Glutamatergic neuron (in vitro differentiated cells): ENCODE results near the gene RALGPS1. TPM values are rescaled to one million over a fixed set of nuclear protein-coding genes. Genes with fewer than 3 reads are reported as not detected.
A peak's percentile ranks its signal among the peaks of the same experiment; 100 is the strongest.

Experiments
- DNase-seq: peaks from one replicate; pipeline ENCODE4 v3.0.0; 2022
- H3K27ac Mint-ChIP-seq: one replicate; pipeline ENCODE4 v1.8.0; 2020; ENCODE audit warnings: mild to moderate bottlenecking, mixed read lengths, inconsistent platforms; ENCODE audit not compliant: unreplicated experiment
- H3K27me3 Mint-ChIP-seq: one replicate; pipeline ENCODE4 v1.8.0; 2020; ENCODE audit warnings: mild to moderate bottlenecking, moderate library complexity, mixed read lengths, inconsistent platforms; ENCODE audit not compliant: unreplicated experiment
- H3K36me3 Mint-ChIP-seq: one replicate; pipeline ENCODE4 v1.8.0; 2020; ENCODE audit warnings: mild to moderate bottlenecking, mixed read lengths, inconsistent platforms; ENCODE audit not compliant: unreplicated experiment
- H3K4me1 Mint-ChIP-seq: one replicate; pipeline ENCODE4 v1.8.0; 2020; ENCODE audit warnings: mild to moderate bottlenecking, low read depth, mixed read lengths, inconsistent platforms; ENCODE audit not compliant: unreplicated experiment
- H3K4me3 Mint-ChIP-seq: one replicate; pipeline ENCODE4 v1.8.0; 2020; ENCODE audit warnings: mild to moderate bottlenecking, mixed read lengths, inconsistent platforms; ENCODE audit not compliant: unreplicated experiment
- H3K9me3 Mint-ChIP-seq: one replicate; pipeline ENCODE4 v1.8.0; 2020; ENCODE audit warnings: mild to moderate bottlenecking, moderate library complexity, mixed read lengths, inconsistent platforms; ENCODE audit not compliant: unreplicated experiment
- CTCF ChIP-seq: fragments of 200-600 bp; sonication (generic); IDR thresholded peaks from one replicate; pipeline ENCODE4 v1.5.0; 2021; ENCODE audit not compliant: partially characterized antibody, unreplicated experiment
- total RNA-seq: library from RNA; stranded (reverse); fragmentation: NEBNext Ultra II Directional; extraction: Animal tissue kit (Norgen Biotek cat#: 25700); gene quantifications from one replicate; pipeline ENCODE4 v1.2.1, GENCODE V29; 2021; ENCODE audit not compliant: unreplicated experiment

RALGPS1 gene
- total RNA-seq, 1 donor from 2014 or later: 23.8 TPM

GRCh38 chr9:127206666-127207065 is 292.1 kb downstream of the RALGPS1 start:
- no peaks in the 10 kb centered on the region for H3K36me3 Mint-ChIP-seq
- peaks cover 2% of the 10 kb centered on the region for H3K9me3 Mint-ChIP-seq
- H3K27ac Mint-ChIP-seq: no peak overlapping the region
- no peak for DNase-seq
- no peak for TF ChIP-seq CTCF
- no peaks in the 10 kb centered on the region for H3K4me1 Mint-ChIP-seq
- H3K4me3 Mint-ChIP-seq: no peak overlapping the region
- H3K27me3 Mint-ChIP-seq: peaks cover 6% of the 10 kb centered on the region

- DNase-seq: peak; percentile 2
- TF ChIP-seq CTCF: no peak
- no peaks in the 10 kb centered on the region for H3K36me3 Mint-ChIP-seq
- H3K4me3 Mint-ChIP-seq: no peak overlapping the region
- no peak overlapping the region for H3K27ac Mint-ChIP-seq
- peaks cover 6% of the 10 kb centered on the region for H3K27me3 Mint-ChIP-seq
- no peaks in the 10 kb centered on the region for H3K4me1 Mint-ChIP-seq
- peaks cover 2% of the 10 kb centered on the region for H3K9me3 Mint-ChIP-seq
These were observed 293.3 kb downstream of the RALGPS1 start for GRCh38 chr9:127207734-127208410.

GRCh38 chr9:127208416-127208815 is 293.8 kb downstream of the RALGPS1 start:
- H3K4me1 Mint-ChIP-seq: no peaks in the 10 kb centered on the region
- H3K27me3 Mint-ChIP-seq: peaks cover 6% of the 10 kb centered on the region
- no peaks in the 10 kb centered on the region for H3K36me3 Mint-ChIP-seq
- H3K9me3 Mint-ChIP-seq: peaks cover 2% of the 10 kb centered on the region
- peak; percentile 2 for DNase-seq
- no peak overlapping the region for H3K4me3 Mint-ChIP-seq
- no peak overlapping the region for H3K27ac Mint-ChIP-seq
- TF ChIP-seq CTCF: no peak

- TF ChIP-seq CTCF: no peak
These were observed 294.6 kb downstream of the RALGPS1 start for GRCh38 chr9:127209220-127209619.

GRCh38 chr9:127209948-127210640 is 295.5 kb downstream of the RALGPS1 start:
- no peak overlapping the region for H3K27ac Mint-ChIP-seq
- H3K27me3 Mint-ChIP-seq: peaks cover 6% of the 10 kb centered on the region
- no peak for TF ChIP-seq CTCF
- H3K36me3 Mint-ChIP-seq: no peaks in the 10 kb centered on the region
- peak; percentile 12 for DNase-seq
- H3K4me3 Mint-ChIP-seq: no peak overlapping the region
- peaks cover 6% of the 10 kb centered on the region for H3K9me3 Mint-ChIP-seq
- H3K4me1 Mint-ChIP-seq: no peaks in the 10 kb centered on the region

More at GRCh38 chr9:127209220-127209619, 294.6 kb downstream of the RALGPS1 start:
- peak; percentile 7 for DNase-seq
- Mint-ChIP-seq H3K36me3 (no peaks in the 10 kb centered on the region), H3K9me3 (peaks cover 2% of the 10 kb centered on the region), H3K27me3 (peaks cover 6% of the 10 kb centered on the region), H3K27ac (no peak overlapping the region), H3K4me3 (no peak overlapping the region), H3K4me1 (no peaks in the 10 kb centered on the region)
